HG03432 (cell line): ENCODE results near the gene KRTAP5-9.
"Not testable (repeated sequence)": the region's sequence is repeated elsewhere in the genome, so short reads cannot be mapped to it uniquely, and the experiment has no call there.

Experiments
- ATAC-seq: cut with Tn5 transposase; IDR thresholded peaks from one replicate; pipeline ENCODE4 v1.9.1; 2021; ENCODE audit warnings: mild to moderate bottlenecking, moderate library complexity; ENCODE audit not compliant: unreplicated experiment

The KRTAP5-9 gene

DNA sequence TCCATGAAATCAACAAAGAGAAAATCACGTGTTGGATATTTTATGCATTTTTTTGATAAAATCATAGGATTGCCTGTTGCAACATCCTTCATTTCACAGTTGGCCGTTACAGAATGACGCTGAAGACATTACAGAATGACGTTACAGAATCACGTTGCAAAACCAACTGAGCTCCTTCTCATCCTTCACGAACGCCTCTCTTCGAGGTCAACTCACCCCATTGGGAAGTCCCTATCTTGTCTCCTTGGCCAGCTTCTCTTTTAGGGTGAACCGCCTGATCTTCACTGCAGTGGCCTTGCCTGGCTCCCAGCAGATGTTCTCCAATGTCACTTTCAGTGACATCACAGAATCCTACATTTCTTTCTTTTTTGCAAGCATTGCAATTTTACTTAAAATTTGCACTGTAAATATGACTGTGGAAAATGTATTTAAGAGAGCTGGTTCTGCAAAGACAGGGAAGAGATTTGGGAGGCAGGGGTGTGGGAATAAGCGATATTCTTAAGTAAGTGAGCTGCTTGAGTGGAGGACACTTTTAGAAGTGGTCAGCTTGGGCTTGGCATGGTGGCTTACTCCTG lies 16.1 kb upstream of the KRTAP5-9 start:
- no peak for ATAC-seq

DNA sequence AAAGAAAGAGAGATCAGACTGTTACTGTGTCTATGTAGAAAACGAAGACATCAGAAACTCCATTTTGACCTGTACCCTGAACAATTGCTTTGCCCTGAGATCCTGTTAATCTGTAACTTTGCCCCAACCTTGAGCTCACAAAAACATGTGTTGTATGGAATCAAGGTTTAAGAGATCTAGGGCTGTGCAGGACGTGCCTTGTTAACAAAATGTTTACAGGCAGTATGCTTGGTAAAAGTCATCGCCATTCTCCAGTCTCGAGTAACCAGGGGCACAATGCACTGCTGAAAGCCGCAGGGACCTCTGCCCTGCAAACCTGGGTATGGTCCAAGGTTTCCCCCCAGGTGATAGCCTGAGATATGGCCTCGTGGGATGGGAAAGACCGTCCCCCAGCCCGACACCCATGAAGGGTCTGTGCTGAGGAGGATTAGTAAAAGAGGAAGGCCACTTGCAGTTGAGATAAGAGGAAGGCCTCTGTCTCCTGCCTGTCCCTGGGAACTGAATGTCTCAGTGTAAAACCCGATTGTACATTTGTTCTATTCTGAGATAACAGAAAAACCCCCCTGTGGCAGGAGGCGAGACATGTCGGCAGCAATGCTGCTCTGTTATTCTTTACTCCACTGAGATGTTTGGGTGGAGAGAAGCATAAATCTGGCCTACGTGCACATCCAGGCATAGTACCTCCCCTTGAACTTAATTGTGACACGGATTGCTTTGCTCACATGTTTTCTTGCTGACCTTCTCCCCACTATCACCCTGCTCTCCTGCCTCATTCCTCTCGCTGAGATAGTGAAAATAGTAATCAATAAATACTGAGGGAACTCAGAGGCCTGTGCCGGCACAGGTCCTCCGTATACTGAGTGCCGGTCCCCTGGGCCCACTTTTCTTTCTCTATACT lies 13.3 kb upstream of the KRTAP5-9 start:
- ATAC-seq: not testable (repeated sequence)

DNA sequence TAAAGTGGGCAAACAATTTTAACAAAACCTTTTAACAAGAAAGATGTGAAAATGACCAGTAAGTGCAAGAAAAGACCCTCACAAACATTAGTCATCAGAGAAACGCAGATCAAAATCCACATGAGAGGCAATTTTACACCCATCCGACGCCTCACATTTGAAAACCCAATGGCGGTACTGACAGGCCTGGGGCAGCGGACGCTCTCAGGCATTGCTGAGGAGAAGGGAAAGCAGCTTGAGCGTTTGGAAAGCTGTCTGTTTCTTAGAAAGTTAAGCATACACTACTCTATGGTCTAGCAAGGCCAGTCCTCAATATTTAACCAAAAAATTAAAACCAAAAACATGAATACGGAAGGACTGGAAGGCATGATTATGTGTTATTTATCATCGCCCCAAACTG lies 12.4 kb upstream of the KRTAP5-9 start:
- ATAC-seq: no peak

DNA sequence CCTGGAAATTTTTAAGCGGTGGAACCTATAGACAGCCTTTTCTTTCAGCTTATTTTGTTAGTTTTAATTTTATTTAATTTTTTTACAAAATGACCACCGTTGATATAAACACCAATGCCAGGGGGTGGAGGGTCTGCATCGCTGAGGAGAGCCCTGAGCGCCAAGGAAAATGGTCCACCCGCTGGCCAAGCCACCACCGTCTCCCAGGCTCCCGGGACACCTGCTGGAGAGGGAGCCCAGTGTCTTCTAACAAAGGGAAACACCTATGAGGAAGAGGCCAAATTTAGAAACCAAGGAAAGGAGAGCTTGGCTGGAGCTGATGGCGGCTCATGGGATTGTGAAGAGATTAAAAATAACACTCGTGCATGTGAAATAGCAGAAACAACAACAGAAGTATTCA lies 10.7 kb upstream of the KRTAP5-9 start:
- no peak for ATAC-seq

DNA sequence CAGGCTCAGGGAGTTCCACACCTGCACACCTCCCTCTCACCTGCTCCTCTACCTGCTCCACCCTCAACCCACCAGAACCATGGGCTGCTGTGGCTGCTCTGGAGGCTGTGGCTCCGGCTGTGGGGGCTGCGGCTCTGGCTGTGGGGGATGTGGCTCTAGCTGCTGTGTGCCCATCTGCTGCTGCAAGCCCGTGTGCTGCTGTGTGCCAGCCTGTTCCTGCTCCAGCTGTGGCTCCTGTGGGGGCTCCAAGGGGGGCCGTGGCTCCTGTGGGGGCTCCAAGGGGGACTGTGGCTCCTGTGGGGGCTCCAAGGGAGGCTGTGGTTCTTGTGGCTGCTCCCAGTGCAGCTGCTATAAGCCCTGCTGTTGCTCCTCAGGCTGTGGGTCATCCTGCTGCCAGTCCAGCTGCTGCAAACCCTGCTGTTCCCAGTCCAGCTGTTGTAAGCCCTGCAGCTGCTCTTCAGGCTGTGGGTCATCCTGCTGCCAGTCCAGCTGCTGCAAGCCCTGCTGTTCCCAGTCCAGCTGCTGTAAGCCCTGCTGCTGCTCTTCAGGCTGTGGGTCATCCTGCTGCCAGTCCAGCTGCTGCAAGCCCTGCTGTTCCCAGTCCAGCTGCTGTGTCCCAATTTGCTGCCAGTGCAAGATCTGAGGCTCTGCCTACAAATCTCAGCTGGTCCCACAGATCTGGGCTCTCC lies 10.1 kb upstream of the KRTAP5-9 start, which contains the start of gene KRTAP5-8:
Gene KRTAP5-8, plus strand, starts transcription at position 49 of the 689 bp plus-strand sequence. Its CDS starts 31 bp downstream, at position 80.
- not testable (repeated sequence) for ATAC-seq

DNA sequence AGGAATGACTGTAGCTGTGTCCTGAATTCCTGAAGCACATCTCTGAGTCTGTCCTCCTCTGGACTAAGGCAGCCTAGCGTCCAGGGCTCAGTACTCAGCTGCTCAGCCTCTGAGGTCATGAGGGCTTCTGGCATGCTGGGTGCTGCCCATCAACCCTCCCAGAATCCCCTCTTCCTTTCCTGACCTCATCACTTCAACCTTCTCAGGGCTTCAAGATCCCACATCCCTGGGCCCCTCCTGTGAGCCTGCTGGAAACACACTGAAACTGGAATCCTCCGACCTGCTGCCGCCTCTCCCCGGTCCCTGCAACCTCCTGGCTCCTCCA lies 9.6 kb upstream of the KRTAP5-9 start:
- no peak for ATAC-seq

DNA sequence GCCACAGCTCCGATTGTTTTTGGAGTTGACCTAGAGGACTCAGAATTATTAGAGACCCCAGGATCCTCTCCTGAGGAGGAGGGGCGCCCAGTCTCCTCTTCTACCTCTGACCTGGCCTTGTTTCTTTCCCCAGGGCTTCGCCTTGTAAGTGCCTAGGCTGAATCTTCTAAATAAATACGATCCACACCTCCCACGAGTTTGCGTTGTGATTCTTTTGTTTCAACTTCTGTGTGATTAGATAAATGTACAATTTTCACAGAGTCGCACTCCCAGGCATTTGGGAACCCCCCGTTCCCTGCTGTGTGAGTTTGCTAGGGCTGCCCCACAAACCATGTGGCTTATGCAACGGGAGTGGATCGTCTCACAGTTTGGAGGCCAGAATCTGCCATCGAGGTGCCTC lies 9.2 kb upstream of the KRTAP5-9 start:
- no peak for ATAC-seq

DNA sequence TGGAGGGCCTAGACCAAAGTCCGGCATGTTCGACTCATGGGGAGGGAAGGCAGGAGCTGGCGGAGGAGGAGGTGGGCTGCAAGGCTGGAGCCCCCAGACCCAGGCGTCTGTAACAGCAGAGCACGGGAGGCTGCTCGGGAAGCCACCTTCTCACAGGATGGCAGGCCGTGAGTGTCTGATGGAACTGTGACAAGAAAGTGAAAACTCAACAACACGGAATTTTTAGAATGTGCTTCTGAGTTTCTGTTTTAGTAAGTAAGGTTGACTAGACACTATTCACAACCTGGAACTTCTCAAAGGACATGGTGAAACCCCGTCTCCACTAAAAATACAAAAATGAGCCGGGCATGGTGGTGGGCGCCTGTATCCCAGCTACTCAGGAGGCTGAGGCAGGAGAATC lies 8.2 kb upstream of the KRTAP5-9 start:
- ATAC-seq: peak; percentile 47

DNA sequence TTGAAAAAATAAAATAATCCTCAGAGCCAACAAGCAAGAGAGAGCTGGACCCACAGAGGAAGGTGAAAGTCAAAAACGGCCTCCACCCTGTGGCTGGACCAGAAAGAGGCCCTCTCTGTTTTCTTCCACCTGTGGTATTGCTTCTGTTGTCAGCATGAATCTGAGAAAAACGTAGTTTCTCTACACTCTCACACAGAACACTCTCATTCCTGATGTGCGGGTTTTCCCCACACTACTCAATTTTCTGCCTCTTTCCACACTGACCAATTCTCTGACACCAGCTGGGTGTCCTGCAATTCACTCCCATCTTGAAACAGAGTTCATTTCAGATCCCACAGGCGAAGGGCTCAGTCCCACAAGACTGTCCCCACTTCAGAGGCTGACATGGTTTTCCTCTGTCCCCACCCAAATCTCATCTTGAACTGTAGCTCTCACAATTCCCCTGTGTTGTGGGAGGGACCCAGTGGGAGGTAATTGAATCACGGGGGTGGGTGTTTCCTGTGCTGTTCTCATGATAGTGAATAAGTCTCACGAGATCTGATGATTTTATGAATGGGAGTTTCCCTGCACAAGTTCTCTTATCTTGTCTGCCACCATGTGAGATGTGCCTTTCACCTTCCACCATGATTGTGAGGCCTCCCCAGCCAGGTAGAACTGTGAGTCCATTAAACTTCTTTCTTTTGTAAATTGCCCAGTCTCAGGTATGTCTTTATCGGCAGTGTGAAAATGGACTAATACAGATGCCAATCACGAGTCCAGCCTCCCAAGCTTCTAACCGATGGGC lies 7.5 kb upstream of the KRTAP5-9 start:
- peak; percentile 66 for ATAC-seq

DNA sequence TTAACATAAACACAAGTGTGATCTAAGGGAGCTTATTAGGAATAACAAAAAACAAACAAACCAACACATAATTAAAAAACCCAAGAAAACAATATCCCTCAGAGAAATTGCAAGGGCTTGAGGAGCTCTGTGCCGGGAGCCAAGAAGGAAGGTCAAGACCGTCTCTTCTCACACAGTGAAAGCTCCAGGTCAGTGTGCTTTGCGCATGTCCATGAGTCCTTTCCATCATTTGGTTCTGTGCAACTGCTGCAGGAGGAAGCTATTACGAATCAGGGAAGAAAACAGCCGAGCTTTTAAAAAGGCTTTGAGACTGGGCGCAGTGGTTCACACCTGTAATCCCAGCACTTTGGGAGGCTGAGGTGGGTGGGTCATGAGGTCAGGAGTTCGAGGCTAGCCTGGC lies 5.8 kb upstream of the KRTAP5-9 start:
- ATAC-seq: no peak

DNA sequence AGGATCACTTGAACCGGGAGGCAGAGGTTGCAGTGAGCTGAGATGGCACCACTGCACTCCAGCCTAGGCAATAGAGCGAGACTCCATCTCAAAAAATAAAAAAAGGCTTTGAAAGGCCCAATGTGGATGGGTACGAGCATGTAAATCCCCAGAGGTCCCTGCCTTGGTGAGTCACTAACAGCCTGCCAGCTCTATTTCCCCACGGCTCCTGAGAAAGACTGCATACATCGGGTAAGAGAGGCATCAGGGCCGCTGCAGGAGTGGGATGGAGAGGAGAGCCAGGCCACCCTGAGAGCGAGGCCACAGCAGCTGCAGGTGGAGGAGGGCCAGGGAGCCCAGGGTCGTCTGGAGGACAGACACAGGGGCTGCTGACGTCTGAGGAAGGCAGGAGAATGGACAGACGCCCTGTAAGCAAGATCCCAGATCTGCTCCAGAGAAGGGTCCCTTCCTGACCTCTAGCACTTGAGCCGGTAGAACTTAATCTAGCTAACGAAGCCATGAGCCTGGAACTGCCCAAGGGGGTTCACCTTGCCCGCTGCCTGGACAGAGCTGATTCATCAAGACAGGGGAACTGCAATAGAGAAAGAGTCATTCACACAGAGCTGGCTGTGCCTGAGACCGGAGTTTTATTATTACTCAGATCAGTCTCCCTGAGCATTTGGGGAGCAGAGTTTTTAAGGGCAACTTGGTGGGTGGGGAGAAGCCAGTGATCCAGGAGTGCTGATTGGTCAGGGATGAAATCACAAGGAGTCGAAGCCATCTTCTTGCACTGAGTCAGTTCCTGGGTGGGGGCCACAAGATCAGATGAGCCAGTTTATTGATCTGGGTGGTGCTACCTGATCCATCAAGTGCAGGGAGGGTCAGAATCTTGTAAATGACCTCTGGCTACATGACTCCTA lies 5.1 kb upstream of the KRTAP5-9 start:
- ATAC-seq: no peak

DNA sequence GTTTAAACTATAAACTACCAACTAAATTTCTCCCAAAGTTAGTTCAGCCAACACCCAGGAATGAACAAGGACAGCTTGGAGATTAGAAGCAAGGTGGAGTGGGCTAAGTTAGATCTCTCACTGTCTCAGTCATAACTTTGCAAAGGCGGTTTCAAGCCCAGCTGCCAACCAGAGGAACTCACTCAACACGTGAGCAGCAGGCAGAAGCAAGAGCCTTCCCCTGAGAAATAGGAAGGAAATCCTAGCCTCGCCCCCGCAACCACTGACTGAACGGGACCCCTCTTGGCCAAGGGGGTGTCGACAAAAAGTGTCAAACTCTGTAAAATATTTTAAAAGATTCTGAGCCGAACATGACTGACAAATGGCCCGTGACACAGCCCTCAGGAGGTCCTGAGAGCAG lies 4.4 kb upstream of the KRTAP5-9 start:
- no peak for ATAC-seq

DNA sequence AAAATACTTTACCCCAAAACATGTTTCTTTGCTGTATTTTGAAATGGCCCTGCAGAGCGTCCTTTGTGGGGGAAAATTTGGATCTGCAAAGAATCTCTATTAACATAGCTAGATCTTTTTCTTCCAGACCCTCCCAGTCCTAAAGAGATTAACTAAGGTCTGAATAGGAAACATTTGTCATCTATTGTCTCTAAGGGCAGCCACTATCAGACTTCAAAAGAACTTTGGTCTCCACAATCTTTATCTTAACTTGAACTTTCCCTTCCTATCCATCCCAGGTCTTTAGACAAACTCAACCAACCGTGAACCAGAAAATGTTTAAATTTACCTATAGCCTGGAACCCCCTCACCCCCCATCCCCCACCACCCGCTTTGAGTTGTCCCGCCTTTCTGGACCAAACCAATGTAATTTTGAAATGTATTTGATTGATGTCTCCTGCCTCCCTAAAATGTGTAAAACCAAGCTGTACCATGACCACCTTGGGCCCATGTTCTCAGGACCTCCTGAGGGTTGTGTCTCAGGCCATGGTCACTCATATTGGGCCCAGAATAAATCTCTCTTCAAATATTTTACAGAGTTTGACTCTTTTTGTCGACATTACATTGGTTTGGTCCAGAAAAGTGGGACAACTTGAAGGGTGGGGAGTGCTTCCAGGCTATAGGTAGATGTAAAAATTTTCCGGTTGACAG lies 3.5 kb upstream of the KRTAP5-9 start:
- ATAC-seq: no peak

DNA sequence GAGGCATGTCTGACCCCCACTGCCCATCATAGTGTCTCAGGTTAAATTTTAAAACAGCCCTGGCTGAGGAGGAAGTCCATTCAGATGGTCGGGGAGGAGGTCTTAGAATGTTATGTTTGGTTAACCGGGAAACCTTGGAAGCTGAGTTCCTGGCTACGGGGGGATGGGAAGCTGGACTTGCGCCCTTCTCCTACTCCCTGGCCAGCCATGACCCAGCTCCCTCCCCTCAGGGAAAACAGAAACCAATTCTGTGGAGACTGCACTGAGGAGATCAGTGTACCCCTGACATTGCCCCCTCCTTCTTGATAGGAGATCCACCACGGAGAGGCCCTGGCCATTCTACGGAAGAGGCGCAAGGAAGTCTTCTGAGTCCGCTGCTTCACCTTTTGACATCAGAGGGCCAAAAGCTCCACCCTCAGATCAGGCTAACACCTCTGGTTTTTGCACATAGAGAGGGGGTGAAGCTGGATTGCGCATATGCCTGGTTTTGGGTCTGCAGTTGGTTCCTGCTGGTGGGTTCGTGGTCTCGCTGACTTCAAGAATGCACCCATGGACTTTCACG lies 2.7 kb upstream of the KRTAP5-9 start:
- ATAC-seq: no peak

DNA sequence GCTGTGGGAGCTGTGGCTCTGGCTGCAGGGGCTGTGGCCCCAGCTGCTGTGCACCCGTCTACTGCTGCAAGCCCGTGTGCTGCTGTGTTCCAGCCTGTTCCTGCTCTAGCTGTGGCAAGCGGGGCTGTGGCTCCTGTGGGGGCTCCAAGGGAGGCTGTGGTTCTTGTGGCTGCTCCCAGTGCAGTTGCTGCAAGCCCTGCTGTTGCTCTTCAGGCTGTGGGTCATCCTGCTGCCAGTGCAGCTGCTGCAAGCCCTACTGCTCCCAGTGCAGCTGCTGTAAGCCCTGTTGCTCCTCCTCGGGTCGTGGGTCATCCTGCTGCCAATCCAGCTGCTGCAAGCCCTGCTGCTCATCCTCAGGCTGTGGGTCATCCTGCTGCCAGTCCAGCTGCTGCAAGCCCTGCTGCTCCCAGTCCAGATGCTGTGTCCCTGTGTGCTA lies 514 bp downstream of the KRTAP5-9 start:
- no peak for ATAC-seq

DNA sequence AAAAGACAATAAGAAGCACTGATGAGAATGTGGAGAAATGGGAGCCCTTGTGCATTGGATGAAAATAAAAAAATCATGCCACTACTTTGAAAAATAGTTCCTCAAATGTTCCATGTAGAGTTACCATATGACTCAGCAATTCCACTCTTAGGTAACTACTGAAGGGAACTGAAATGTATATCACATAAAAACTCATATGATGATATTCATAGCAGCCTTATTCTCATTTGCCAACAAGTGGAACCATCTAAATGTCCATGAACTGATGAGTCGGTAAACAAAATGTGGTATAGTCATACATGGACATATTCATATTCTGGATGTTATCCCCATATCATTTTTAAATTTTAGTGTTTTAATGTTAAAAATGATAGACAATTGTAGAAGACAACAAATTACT lies 3.5 kb downstream of the KRTAP5-9 start:
- no peak for ATAC-seq

DNA sequence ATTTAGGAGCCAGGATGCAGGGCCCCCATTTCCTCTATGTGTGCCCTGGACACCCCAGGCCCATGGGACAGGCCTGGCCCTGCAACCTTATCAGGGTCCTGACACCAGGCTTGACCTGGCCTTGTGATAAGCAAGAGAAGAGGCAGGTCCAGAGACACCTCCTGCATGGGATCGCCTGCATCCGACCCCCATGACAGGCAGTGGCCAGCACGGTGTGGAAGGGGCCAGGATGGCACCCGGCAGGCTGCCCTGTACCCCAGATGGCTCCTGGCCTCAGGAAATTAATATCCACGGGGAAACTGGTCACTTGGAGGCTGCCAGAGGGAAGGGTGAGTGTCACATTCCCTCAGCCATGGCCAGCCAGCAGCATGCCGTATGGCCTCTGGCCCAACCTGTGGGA lies 6.8 kb downstream of the KRTAP5-9 start:
- no peak for ATAC-seq

DNA sequence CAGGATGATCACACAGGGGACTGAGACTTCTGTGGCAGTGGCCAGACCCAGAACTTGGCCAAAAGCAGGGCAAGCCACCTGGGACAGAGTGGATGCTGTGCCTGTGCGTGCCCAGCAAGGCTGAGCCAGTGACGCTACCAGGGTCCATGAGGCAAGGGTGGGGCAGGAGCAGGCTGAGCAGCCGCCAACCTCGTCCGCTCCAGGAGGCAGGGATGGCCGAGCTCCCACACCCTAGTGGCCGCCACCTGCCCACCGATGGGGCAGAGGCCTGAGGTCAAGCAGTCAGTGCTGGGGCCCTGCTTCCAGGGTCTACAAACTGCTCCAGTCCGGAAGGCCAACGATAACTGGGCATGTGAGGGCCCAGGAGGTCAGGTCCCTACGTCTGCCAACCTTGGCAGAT lies 7.3 kb downstream of the KRTAP5-9 start:
- ATAC-seq: no peak

DNA sequence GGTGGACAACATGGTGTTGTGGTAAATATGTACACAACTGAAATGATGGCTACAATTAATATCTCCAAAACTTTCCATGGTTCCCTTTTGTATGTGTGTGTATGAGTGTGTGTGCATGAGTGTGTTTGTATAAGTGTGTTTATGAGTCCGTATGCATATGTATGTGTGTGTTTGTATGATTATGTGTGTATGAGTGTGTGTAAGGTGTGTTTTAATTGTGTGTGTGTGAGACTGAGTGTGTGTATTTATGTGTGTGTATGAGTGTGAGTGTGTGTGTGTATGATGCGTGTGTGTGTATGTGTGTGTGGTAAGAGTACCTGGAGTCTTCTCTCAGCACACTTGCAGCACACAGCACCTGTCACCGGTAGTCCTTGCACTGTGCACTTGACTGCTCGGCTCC lies 7.8 kb downstream of the KRTAP5-9 start:
- ATAC-seq: no peak
